ENCODE data around the gene LVRN. TPM values are rescaled to one million over a fixed set of nuclear protein-coding genes. Genes with fewer than 3 reads are reported as not detected.

The LVRN gene
- total and polyA plus RNA-seq, 2 of the 13 experiments (the other 11 are each of a cell fraction or from before 2014, with no cell fraction given), result 0.09 to 0.20 TPM

DNA sequence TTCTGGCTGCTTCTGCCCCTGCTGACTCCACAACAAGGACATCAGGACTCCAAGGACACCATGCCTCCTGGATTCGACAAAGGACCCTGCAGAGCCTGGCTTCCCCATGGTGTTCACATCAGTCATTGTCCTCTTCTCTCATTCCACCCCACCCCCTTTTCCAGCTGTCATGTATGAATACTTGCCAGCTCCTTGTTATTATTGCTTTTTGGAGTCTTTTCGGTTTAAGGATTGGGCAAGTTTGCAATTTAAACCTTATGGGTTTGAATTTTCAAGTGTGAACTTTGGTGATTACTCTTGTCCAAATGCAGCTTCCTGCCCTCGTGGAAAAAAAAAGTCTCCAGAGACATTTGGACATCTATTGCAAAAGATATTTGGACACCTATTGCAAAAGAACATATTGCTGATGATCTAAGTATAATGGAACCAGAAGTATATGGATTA lies 14.2 kb upstream of the LVRN start (continued):
- TF ChIP-seq, protein P1, sequence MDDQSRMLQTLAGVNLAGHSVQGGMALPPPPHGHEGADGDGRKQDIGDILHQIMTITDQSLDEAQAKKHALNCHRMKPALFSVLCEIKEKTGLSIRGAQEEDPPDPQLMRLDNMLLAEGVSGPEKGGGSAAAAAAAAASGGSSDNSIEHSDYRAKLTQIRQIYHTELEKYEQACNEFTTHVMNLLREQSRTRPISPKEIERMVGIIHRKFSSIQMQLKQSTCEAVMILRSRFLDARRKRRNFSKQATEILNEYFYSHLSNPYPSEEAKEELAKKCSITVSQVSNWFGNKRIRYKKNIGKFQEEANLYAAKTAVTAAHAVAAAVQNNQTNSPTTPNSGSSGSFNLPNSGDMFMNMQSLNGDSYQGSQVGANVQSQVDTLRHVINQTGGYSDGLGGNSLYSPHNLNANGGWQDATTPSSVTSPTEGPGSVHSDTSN (CRISPR knock-in tag; IDR thresholded peaks at IDR 0.05; ENCODE audit: borderline replicate concordance), result no peak

DNA sequence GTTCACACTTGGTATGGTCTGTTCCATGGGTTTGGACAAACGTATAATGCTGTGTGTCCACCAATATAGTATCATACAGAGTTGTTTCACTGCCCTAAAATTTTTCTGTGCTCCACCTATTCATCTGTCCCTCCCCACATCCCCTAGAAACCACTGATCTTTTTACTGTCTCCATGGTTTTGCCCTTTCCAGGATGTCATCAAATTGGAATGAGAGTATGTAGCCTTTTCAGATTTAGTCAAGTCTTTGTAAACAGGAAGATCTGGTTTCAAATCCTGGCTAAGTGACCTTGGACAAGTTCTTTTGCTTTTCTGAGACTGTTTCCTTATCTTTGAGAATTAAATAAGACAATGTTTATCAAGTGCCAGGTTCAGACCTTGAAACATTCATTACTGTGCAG lies 13.2 kb upstream of the LVRN start:
- no peak overlapping the region for H3K4me2 ChIP-seq (ENCODE audit: low read depth, low read length)
- H3K36me3 ChIP-seq (replicated peaks in 1 of 2; ENCODE audit: control insufficient read depth in 1 of 2, insufficient read depth in 2 of 2, low read length in 2 of 2), result no peaks in the 10 kb centered on the region
- no peak overlapping the region for H3K9ac ChIP-seq (ENCODE audit: insufficient read depth, low read depth, low read length)
- FAIRE-seq (no peak), ATAC-seq (no peak), DNase-seq (ENCODE audit: low spot score) (no peak)
- WGBS (ENCODE audit: low lambda C conversion rate), result 0% methylated on average over 1 of the region's 1 CpG
- H3K27me3 ChIP-seq (ENCODE audit: control insufficient read depth in 1 of 2, insufficient read depth in 2 of 2, low read length in 2 of 2), result no peaks in the 10 kb centered on the region; a peak in 1 of 5 replicates
- H4K20me1 ChIP-seq (ENCODE audit: insufficient read depth, low read length), result no peaks in the 10 kb centered on the region; the same call in 1 of the 2 replicates
- H3K27ac ChIP-seq (ENCODE audit: extremely low read length, insufficient read depth, low read length), result no peak overlapping the region
- no peaks in the 10 kb centered on the region for H3K4me1 ChIP-seq (ENCODE audit: insufficient read depth, low read length)
- ChIA-PET CTCF (ENCODE audit: low intra/inter-chr PET ratio, low total read pairs) (no interaction called here), POLR2A (no interaction called here)
- no peak overlapping the region for H2AFZ ChIP-seq (ENCODE audit: low read length)
- BruUV-seq (replicated peaks), result no TSS peak
- no peak overlapping the region for H3K4me3 ChIP-seq (replicated peaks in 1 of 3; ENCODE audit: insufficient read depth in 1 of 3, low read depth in 2 of 3, low read length in 3 of 3)
- in situ Hi-C loops (cut with HindIII; ENCODE audit: extremely low pct_ligation_motif_present, low pct_unique_long_range_greater_than_20kb), result no loop called here
- intact Hi-C loops (cut with micrococcal nuclease; ENCODE audit: unreplicated experiment), result no loop called here
- H3K79me2 ChIP-seq (ENCODE audit: insufficient read depth, low read length), result no peaks in the 10 kb centered on the region
- no peaks in the 10 kb centered on the region for H3K9me3 ChIP-seq (ENCODE audit: low read length)
- TF ChIP-seq EHMT2 (IDR thresholded peaks at IDR 0.05; ENCODE audit: borderline replicate concordance, low read depth, low read length), result no peak
- no peak for TF ChIP-seq ZFAT (CRISPR knock-in tag; conservative IDR thresholded peaks at IDR 0.05)
- TF ChIP-seq SALL1 (CRISPR knock-in tag; IDR thresholded peaks at IDR 0.05), result no peak
- no peak for TF ChIP-seq ZNF879 (CRISPR knock-in tag; IDR thresholded peaks at IDR 0.05)
- TF ChIP-seq KDM5A (IDR thresholded peaks at IDR 0.05; ENCODE audit: borderline replicate concordance, low read length), result no peak
- TF ChIP-seq RCOR2 (CRISPR knock-in tag; IDR thresholded peaks at IDR 0.05), result no peak
- TF ChIP-seq, protein P2, sequence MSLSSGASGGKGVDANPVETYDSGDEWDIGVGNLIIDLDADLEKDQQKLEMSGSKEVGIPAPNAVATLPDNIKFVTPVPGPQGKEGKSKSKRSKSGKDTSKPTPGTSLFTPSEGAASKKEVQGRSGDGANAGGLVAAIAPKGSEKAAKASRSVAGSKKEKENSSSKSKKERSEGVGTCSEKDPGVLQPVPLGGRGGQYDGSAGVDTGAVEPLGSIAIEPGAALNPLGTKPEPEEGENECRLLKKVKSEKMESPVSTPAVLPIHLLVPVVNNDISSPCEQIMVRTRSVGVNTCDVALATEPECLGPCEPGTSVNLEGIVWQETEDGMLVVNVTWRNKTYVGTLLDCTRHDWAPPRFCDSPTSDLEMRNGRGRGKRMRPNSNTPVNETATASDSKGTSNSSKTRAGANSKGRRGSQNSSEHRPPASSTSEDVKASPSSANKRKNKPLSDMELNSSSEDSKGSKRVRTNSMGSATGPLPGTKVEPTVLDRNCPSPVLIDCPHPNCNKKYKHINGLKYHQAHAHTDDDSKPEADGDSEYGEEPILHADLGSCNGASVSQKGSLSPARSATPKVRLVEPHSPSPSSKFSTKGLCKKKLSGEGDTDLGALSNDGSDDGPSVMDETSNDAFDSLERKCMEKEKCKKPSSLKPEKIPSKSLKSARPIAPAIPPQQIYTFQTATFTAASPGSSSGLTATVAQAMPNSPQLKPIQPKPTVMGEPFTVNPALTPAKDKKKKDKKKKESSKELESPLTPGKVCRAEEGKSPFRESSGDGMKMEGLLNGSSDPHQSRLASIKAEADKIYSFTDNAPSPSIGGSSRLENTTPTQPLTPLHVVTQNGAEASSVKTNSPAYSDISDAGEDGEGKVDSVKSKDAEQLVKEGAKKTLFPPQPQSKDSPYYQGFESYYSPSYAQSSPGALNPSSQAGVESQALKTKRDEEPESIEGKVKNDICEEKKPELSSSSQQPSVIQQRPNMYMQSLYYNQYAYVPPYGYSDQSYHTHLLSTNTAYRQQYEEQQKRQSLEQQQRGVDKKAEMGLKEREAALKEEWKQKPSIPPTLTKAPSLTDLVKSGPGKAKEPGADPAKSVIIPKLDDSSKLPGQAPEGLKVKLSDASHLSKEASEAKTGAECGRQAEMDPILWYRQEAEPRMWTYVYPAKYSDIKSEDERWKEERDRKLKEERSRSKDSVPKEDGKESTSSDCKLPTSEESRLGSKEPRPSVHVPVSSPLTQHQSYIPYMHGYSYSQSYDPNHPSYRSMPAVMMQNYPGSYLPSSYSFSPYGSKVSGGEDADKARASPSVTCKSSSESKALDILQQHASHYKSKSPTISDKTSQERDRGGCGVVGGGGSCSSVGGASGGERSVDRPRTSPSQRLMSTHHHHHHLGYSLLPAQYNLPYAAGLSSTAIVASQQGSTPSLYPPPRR (CRISPR knock-in tag; IDR thresholded peaks at IDR 0.05; ENCODE audit: borderline replicate concordance), result no peak
- no peak for TF ChIP-seq ZMYM3 (CRISPR knock-in tag; IDR thresholded peaks at IDR 0.05)
- no peak for TF ChIP-seq PTBP1 (IDR thresholded peaks at IDR 0.05; ENCODE audit: low read depth, low read length, poor library complexity, severe bottlenecking)
- TF ChIP-seq, protein P3, sequence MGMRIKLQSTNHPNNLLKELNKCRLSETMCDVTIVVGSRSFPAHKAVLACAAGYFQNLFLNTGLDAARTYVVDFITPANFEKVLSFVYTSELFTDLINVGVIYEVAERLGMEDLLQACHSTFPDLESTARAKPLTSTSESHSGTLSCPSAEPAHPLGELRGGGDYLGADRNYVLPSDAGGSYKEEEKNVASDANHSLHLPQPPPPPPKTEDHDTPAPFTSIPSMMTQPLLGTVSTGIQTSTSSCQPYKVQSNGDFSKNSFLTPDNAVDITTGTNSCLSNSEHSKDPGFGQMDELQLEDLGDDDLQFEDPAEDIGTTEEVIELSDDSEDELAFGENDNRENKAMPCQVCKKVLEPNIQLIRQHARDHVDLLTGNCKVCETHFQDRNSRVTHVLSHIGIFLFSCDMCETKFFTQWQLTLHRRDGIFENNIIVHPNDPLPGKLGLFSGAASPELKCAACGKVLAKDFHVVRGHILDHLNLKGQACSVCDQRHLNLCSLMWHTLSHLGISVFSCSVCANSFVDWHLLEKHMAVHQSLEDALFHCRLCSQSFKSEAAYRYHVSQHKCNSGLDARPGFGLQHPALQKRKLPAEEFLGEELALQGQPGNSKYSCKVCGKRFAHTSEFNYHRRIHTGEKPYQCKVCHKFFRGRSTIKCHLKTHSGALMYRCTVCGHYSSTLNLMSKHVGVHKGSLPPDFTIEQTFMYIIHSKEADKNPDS (CRISPR knock-in tag; IDR thresholded peaks at IDR 0.05), result no peak
- TF ChIP-seq, protein P4, sequence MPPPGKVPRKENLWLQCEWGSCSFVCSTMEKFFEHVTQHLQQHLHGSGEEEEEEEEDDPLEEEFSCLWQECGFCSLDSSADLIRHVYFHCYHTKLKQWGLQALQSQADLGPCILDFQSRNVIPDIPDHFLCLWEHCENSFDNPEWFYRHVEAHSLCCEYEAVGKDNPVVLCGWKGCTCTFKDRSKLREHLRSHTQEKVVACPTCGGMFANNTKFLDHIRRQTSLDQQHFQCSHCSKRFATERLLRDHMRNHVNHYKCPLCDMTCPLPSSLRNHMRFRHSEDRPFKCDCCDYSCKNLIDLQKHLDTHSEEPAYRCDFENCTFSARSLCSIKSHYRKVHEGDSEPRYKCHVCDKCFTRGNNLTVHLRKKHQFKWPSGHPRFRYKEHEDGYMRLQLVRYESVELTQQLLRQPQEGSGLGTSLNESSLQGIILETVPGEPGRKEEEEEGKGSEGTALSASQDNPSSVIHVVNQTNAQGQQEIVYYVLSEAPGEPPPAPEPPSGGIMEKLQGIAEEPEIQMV (CRISPR knock-in tag; IDR thresholded peaks at IDR 0.05; ENCODE audit: low read depth), result no peak
- no peak for TF ChIP-seq ZNF766 (CRISPR knock-in tag; IDR thresholded peaks at IDR 0.05; ENCODE audit: borderline replicate concordance)
- TF ChIP-seq ZNF431 (CRISPR knock-in tag; IDR thresholded peaks at IDR 0.05; ENCODE audit: borderline replicate concordance, low read depth), result no peak
